ENCODE results near the gene MCRIP1. TPM values are rescaled to one million over a fixed set of nuclear protein-coding genes. Genes with fewer than 3 reads are reported as not detected.

The MCRIP1 gene
- total and polyA plus RNA-seq, 2 of the 13 experiments (the other 11 are each of a cell fraction or from before 2014, with no cell fraction given) = 79.7 to 84.9 TPM

DNA sequence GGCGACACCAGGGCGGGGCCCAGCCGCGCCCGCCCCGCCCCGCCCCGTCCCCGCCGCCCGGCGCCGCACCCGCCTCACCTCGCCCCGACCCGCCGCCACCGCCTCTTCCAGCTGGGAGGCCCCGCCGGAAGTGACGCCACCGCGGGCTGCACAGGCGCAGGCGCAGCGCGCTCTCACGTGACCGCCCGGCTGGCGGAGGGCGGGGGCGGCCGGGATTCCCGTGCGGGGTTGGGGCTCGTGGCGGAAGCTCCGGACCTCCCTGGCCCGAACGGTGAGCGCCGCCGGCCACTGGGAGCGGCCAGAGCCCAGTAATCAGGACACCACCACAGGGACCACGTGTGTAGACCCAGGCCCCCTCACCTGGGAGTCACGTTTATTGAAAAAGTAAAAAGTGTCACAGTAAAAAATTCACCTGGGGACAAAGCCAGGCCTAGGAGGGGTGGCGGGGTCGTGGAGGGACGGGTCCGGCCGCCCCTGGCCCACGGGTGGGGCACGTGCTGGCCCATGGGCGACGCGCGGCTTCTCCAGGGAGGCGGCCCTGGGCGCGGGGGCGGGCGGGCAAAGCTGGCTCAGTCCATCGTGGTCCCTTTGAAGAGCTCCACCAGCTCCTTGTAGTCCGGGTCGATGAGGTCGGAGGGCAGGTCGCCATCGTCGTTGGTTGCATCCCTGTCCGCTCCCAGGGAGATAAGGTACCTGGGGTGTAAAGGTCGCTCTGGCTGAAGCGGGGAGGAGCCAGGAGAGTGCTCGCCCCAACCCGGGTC is at the start of gene MCRIP1 (continued):
- no peak for TF ChIP-seq ZMYM2 (CRISPR knock-in tag; IDR thresholded peaks at IDR 0.05)
- TF ChIP-seq, protein P1, sequence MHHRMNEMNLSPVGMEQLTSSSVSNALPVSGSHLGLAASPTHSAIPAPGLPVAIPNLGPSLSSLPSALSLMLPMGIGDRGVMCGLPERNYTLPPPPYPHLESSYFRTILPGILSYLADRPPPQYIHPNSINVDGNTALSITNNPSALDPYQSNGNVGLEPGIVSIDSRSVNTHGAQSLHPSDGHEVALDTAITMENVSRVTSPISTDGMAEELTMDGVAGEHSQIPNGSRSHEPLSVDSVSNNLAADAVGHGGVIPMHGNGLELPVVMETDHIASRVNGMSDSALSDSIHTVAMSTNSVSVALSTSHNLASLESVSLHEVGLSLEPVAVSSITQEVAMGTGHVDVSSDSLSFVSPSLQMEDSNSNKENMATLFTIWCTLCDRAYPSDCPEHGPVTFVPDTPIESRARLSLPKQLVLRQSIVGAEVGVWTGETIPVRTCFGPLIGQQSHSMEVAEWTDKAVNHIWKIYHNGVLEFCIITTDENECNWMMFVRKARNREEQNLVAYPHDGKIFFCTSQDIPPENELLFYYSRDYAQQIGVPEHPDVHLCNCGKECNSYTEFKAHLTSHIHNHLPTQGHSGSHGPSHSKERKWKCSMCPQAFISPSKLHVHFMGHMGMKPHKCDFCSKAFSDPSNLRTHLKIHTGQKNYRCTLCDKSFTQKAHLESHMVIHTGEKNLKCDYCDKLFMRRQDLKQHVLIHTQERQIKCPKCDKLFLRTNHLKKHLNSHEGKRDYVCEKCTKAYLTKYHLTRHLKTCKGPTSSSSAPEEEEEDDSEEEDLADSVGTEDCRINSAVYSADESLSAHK (CRISPR knock-in tag; IDR thresholded peaks at IDR 0.05; ENCODE audit: borderline replicate concordance) = 0 out of 2 replicates have a peak, but pooled peaks have one; percentile 29
- peak; percentile 84 for TF ChIP-seq ZNF556 (CRISPR knock-in tag; IDR thresholded peaks at IDR 0.05; ENCODE audit: borderline replicate concordance)
- TF ChIP-seq SP4 (CRISPR knock-in tag; IDR thresholded peaks at IDR 0.05) = peak; percentile 87
- TF ChIP-seq, protein P2, sequence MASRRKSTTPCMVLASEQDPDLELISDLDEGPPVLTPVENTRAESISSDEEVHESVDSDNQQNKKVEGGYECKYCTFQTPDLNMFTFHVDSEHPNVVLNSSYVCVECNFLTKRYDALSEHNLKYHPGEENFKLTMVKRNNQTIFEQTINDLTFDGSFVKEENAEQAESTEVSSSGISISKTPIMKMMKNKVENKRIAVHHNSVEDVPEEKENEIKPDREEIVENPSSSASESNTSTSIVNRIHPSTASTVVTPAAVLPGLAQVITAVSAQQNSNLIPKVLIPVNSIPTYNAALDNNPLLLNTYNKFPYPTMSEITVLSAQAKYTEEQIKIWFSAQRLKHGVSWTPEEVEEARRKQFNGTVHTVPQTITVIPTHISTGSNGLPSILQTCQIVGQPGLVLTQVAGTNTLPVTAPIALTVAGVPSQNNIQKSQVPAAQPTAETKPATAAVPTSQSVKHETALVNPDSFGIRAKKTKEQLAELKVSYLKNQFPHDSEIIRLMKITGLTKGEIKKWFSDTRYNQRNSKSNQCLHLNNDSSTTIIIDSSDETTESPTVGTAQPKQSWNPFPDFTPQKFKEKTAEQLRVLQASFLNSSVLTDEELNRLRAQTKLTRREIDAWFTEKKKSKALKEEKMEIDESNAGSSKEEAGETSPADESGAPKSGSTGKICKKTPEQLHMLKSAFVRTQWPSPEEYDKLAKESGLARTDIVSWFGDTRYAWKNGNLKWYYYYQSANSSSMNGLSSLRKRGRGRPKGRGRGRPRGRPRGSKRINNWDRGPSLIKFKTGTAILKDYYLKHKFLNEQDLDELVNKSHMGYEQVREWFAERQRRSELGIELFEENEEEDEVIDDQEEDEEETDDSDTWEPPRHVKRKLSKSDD (CRISPR knock-in tag; IDR thresholded peaks at IDR 0.05; ENCODE audit: low read depth) = no peak
- no peak for TF ChIP-seq TBL1XR1 (IDR thresholded peaks at IDR 0.05; ENCODE audit: borderline replicate concordance, low read length, partially characterized antibody)
- peak; percentile 72; the same call in 1 of the 2 replicates for TF ChIP-seq ZNF441 (CRISPR knock-in tag; IDR thresholded peaks at IDR 0.05; ENCODE audit: borderline replicate concordance)
- TF ChIP-seq ZNF605 (CRISPR knock-in tag; IDR thresholded peaks at IDR 0.05) = peak; percentile 22; the same call in 1 of the 2 replicates
- TF ChIP-seq ZNF343 (CRISPR knock-in tag; IDR thresholded peaks at IDR 0.05) = peak; percentile 57; the same call in 1 of the 2 replicates
- TF ChIP-seq ZFYVE20 (CRISPR knock-in tag; IDR thresholded peaks at IDR 0.05; ENCODE audit: borderline replicate concordance, low read depth) = 0 out of 2 replicates have a peak, but pooled peaks have one; percentile 89
- peak; percentile 92 for TF ChIP-seq ZNF703 (CRISPR knock-in tag; IDR thresholded peaks at IDR 0.05; ENCODE audit: borderline replicate concordance)
- no peak for TF ChIP-seq ZNF329 (CRISPR knock-in tag; IDR thresholded peaks at IDR 0.05; ENCODE audit: low read depth)
- peak; percentile 37; the same call in 1 of the 2 replicates for TF ChIP-seq FOXK1 (CRISPR knock-in tag; IDR thresholded peaks at IDR 0.05; ENCODE audit: borderline replicate concordance, low read depth)
- TF ChIP-seq, protein P3, sequence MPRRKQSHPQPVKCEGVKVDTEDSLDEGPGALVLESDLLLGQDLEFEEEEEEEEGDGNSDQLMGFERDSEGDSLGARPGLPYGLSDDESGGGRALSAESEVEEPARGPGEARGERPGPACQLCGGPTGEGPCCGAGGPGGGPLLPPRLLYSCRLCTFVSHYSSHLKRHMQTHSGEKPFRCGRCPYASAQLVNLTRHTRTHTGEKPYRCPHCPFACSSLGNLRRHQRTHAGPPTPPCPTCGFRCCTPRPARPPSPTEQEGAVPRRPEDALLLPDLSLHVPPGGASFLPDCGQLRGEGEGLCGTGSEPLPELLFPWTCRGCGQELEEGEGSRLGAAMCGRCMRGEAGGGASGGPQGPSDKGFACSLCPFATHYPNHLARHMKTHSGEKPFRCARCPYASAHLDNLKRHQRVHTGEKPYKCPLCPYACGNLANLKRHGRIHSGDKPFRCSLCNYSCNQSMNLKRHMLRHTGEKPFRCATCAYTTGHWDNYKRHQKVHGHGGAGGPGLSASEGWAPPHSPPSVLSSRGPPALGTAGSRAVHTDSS (CRISPR knock-in tag; conservative IDR thresholded peaks at IDR 0.05) = no peak
- TF ChIP-seq ZNF768 (CRISPR knock-in tag; IDR thresholded peaks at IDR 0.05) = peak; percentile 77; the same call in 1 of the 2 replicates
- TF ChIP-seq ZNF180 (CRISPR knock-in tag; IDR thresholded peaks at IDR 0.05; ENCODE audit: borderline replicate concordance, low read depth) = no peak
- TF ChIP-seq POLR2G (IDR thresholded peaks at IDR 0.05; ENCODE audit: low read depth, low read length) = peak; percentile 92
- TF ChIP-seq, protein P4, sequence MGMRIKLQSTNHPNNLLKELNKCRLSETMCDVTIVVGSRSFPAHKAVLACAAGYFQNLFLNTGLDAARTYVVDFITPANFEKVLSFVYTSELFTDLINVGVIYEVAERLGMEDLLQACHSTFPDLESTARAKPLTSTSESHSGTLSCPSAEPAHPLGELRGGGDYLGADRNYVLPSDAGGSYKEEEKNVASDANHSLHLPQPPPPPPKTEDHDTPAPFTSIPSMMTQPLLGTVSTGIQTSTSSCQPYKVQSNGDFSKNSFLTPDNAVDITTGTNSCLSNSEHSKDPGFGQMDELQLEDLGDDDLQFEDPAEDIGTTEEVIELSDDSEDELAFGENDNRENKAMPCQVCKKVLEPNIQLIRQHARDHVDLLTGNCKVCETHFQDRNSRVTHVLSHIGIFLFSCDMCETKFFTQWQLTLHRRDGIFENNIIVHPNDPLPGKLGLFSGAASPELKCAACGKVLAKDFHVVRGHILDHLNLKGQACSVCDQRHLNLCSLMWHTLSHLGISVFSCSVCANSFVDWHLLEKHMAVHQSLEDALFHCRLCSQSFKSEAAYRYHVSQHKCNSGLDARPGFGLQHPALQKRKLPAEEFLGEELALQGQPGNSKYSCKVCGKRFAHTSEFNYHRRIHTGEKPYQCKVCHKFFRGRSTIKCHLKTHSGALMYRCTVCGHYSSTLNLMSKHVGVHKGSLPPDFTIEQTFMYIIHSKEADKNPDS (CRISPR knock-in tag; IDR thresholded peaks at IDR 0.05) = peak; percentile 85; the same call in 1 of the 2 replicates
